Stimulated activated effector memory CD8-positive, alpha-beta T cell treated with anti-CD3 and anti-CD28 coated beads, Interleukin-12 subunit alpha, Interleukin-12 subunit beta, amount 100 ng/mL, for 72 hours (primary cell): Measurements from ENCODE around the gene HIPK4.

Experiments used
- ATAC-seq: fragments of 150-1000 bp; cut with Tn5 transposase; 2 replicates; pipeline ENCODE4 v1.10.0; 2021
- DNase-seq, 2 donors: peaks; one replicate each; pipeline ENCODE4 v3.0.0; 2021 to 2022; ENCODE audit warnings: low spot score in 2 of 2
- H3K27ac Mint-ChIP-seq: one replicate; pipeline ENCODE4 v1.8.0; 2022; ENCODE audit warnings: mild to moderate bottlenecking, mixed read lengths
- H3K36me3 Mint-ChIP-seq: one replicate; pipeline ENCODE4 v1.8.0; 2022; ENCODE audit warnings: mild to moderate bottlenecking, mixed read lengths
- H3K4me1 Mint-ChIP-seq: one replicate; pipeline ENCODE4 v1.8.0; 2022; ENCODE audit warnings: mixed read lengths
- H3K4me3 Mint-ChIP-seq: one replicate; pipeline ENCODE4 v1.8.0; 2022; ENCODE audit warnings: mild to moderate bottlenecking, mixed read lengths
- H3K9me3 Mint-ChIP-seq: one replicate; pipeline ENCODE4 v1.8.0; 2022; ENCODE audit warnings: mixed read lengths

HIPK4 gene

DNA sequence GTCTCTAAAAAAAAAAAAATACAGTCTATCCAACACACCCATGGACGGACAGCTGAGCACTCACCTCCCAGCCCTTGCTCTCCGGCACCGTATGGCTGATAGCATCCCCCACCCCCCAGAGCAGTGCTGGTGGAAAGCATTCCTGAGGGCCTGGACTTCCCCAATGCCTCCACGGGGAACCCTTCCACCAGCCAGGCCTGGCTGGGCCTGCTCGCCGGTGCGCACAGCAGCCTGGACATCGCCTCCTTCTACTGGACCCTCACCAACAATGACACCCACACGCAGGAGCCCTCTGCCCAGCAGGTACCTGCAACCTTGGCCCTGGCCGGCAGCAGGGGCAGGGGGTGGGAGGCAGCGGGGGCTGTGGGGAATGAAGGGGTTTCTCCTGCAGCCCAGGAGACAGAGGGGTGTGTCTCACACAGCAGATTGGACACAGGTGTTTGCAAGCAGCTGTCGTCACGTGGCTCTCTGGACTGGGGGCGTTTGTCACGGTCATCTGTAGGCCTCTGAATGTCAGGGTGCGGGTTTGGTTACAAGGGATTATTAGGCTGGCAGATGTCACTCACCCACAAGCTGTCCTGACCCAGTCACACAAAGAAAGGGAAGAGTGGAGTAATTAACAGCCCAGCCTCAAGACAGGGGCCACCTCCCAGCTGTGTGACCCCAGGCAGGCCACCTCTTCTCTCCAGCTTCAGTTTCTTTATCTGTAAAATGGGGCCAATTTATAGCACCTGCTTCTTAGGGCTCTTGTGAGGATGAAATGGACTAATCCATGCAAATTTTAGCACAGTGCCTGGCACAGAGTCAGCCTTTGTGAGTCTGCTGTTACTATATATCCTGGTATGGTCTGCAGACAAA is 22.2 kb downstream of the HIPK4 start:
- Mint-ChIP-seq H3K4me1 (peaks cover 17% of the 10 kb centered on the region), H3K4me3 (no peak overlapping the region), H3K9me3 (no peaks in the 10 kb centered on the region), H3K27ac (no peak overlapping the region), H3K36me3 (peaks cover 23% of the 10 kb centered on the region)
- DNase-seq = no peak
- ATAC-seq = no peak

DNA sequence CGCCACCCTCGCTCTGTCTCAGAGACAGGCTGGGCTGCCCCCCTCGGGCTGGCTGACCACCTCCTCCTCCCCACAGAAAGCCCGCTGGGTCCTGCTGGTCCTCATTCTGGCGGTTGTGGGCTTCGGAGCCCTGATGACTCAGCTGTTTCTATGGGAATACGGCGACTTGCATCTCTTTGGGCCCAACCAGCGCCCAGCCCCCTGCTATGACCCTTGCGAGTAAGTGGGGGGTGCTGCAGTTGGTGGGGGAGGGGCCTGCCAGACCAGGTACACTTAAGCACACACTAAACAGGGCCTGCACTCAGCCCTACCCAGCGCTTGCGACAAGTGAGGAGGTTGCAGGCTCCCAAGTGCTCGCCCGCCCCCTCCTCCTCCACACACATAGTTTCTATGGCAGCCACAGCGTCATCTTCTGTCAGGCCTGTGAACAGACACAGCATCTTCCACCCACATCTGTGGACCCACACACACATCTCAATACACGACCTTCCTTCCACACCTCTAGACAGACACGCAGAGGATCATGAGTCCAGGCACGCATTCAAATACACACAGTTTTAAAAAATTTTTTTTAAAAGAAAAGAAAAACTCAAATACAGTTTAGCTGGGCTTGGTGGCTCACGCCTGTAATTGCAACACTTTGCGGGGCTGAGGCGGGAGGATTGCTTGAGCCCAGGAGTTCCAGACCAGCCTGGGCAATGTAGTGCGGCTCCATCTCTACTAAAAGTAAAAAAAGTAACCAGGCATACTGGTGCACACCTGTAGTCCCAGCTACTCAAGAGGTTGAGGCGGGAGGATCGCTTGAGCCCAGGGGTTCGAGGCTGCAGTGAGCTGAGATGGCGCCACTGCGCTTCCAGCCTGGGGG is 23.1 kb downstream of the HIPK4 start:
- Mint-ChIP-seq H3K27ac (no peak overlapping the region), H3K9me3 (no peaks in the 10 kb centered on the region), H3K4me3 (no peak overlapping the region), H3K36me3 (peaks cover 14% of the 10 kb centered on the region), H3K4me1 (peaks cover 18% of the 10 kb centered on the region)
- ATAC-seq = no peak
- DNase-seq = no peak

DNA sequence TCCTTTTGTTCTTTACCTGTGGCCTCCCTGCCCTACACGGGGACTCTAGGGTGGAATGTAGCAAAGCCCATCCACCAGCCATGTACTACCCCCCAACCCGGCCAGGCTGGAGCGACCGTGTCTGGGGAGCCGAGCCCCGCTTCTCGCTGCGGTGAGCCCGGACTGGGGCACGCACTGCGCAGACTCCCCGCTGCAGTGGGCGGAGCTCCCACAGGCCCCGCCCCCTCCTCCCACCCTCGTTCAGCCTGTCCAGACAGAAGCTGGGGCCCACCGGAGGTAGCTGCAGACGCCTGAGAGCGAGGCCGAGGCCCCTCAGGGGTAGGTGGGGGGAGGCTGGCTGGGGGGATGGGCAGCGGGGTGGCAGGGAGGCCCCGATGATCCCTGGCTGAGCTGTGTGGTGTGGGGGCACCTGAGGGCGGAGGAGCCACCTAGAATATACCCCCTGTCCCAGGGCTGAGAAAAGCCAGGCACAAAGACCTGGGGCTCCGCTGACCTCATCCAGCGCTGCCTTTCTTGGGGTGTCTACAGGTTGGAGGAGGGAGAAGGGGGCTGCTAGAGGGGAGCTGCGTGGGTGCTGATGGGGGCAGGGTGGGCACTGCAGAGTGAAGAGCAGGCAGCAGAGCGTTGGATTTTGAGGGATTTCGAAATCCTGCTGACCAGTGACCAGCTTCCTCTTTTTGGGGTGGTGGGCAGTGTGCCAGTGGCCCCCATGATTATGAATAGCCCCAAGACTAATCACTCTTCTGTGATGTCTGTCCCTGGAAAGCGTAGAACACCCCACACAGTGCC is 24.2 kb downstream of the HIPK4 start:
- Mint-ChIP-seq H3K9me3 (no peaks in the 10 kb centered on the region), H3K4me1 (peaks cover 18% of the 10 kb centered on the region), H3K36me3 (peaks cover 13% of the 10 kb centered on the region), H3K27ac (no peak overlapping the region), H3K4me3 (peak overlapping the region; percentile 60)
- peak; percentile 72 for ATAC-seq
- peak; percentile 28 to 66 for DNase-seq

DNA sequence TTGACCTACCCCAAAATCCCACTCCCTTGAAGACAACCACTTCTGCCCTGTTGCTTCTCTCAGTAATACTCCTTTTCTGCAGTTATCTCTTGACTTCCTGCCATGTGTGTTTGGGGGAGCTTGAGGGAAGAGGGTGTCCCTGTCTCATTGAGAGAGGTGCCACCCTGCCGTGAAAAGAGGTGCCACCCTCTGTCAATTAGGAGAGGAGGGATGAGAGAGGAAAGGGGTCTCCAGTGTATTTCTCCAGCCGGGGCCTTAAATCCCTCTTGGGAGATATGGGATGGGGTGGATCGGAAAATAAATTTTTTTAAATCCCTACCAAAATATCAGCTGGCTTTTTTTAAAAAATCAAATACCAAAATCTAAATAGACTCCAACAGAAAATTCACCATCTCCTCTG is 25.0 kb downstream of the HIPK4 start:
- ATAC-seq = no peak
- Mint-ChIP-seq H3K4me1 (peaks cover 18% of the 10 kb centered on the region), H3K4me3 (peak overlapping the region; percentile 60), H3K9me3 (no peaks in the 10 kb centered on the region), H3K27ac (no peak overlapping the region), H3K36me3 (peaks cover 13% of the 10 kb centered on the region)
- DNase-seq = no peak

DNA sequence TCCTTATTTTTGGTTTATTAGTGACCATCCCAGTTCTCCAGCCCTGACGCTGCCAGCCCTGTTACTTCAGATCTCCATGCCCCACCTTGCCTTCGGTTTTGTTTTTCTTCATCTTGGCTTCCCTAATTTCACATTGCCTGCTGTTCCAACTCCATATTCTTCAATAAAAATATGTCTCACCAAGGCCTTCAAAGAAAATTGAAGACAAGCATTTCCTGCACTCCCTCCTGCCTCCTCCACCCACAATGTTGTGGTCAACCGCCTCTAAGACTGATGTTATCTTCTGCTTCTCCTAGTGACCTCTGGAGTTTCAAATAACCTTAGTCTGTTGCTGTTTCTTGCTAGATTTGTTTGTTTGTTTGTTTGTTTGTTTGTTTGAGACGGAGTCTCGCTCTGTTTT is 26.9 kb downstream of the HIPK4 start:
- H3K4me3 Mint-ChIP-seq = no peak overlapping the region
- no peaks in the 10 kb centered on the region for H3K9me3 Mint-ChIP-seq
- H3K27ac Mint-ChIP-seq = no peak overlapping the region
- no peak for ATAC-seq
- no peak for DNase-seq
- H3K4me1 Mint-ChIP-seq = peaks cover 18% of the 10 kb centered on the region
- H3K36me3 Mint-ChIP-seq = peaks cover 13% of the 10 kb centered on the region

DNA sequence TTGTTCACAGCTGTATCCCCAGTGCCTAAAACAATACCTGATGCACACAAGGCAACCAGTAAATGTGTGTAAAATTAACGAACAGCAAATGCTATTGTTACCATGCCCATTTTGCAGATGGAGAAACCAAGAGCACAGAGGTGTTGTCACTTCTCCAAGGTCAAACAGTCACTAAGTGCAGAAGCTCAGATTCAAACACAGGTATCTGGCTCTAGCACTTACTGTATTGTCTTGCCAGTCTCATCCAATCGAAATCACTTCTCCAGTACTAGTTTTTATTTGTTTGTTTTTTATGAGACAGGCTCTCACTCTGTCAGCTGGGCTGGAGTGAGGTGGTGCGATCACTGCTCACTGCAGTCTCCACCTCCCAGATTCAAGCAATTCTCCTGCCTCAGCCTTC is 27.8 kb downstream of the HIPK4 start:
- Mint-ChIP-seq H3K36me3 (peaks cover 12% of the 10 kb centered on the region), H3K4me3 (no peak overlapping the region), H3K27ac (peak overlapping the region; percentile 48), H3K4me1 (peaks cover 18% of the 10 kb centered on the region), H3K9me3 (no peaks in the 10 kb centered on the region)
- no peak for ATAC-seq
- DNase-seq = no peak

DNA sequence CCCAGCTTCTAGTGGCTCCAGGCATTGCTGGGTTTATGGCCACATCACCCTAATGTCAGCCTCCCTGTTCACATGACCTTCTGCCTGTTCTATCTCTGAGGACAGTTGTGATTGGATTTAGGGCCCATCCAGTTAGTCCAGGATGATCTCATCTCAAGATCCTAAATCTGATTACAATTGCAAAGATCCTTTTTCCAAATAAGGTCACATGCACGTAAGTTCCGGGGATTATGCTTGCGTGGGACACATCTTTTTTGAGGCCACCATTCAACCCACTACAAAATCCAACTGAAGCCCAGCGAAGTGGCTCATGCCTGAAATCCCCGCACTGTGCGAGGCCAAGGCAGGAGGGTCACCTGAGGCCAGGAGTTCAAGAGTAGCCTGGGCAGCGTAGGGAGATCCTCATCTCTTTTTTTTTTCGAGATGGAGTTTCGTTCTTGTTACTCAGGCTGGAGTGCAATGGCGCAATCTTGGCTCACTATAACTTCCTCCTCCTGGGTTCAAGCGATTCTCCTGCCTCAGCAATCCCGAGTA is 29.2 kb downstream of the HIPK4 start:
- Mint-ChIP-seq H3K4me3 (no peak overlapping the region), H3K27ac (no peak overlapping the region), H3K4me1 (peaks cover 29% of the 10 kb centered on the region), H3K36me3 (peaks cover 2% of the 10 kb centered on the region), H3K9me3 (no peaks in the 10 kb centered on the region)
- ATAC-seq = no peak
- DNase-seq = no peak

DNA sequence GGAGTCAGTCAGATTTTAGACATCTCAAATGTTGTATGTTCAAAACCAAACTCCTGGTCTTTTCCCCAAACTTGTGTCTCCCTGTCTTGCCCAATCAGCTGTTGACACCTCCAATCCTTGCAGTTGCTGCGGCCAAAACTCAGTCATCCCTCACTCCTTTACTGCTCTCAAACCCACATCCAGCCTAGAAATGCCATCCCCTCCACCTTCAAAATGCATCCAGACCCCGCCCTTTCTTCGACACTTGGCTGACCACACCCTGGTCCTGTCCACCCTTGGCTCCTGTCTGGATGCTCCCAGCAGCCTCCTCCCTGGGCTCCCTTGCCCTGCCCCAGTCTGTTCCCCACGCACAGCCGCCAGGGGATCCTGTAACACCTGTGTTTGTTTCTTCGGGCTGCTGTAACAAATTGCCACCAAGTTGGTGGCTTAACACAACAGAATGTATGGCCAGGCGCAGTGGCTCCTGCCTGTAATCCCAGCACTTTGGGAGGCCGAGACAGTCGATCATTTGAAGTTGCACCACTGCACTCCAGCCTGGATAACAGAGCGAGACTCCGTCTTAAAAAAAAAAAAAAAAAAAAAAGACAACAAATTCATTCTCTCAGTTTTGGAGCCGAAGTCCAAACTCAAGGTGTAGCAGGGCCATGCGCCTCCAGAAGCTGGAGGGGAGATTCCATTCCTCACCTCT is 29.8 kb downstream of the HIPK4 start:
- no peak overlapping the region for H3K4me3 Mint-ChIP-seq
- no peaks in the 10 kb centered on the region for H3K36me3 Mint-ChIP-seq
- ATAC-seq (no peak), DNase-seq (no peak)
- H3K4me1 Mint-ChIP-seq = peaks cover 26% of the 10 kb centered on the region
- no peak overlapping the region for H3K27ac Mint-ChIP-seq
- no peaks in the 10 kb centered on the region for H3K9me3 Mint-ChIP-seq

DNA sequence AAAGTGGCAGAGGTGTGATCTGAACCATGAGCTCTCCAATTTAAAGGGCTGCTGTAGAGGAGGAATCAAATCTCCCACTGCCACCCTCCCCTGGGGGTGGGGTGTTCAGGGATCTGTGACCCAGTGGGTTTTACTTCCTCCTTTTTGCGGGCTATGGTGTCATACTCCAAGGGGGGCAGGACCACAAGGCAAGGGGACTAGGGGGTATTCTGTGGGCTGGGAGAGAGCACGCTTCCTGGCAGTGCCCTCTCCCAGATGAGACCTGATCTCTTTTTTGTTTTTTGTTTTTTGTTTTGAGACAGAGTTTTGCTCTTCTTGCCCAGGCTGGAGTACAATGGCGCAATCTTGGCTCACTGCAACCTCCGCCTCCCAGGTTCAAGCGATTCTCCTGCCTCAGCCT is 31.2 kb downstream of the HIPK4 start:
- H3K4me1 Mint-ChIP-seq = peaks cover 21% of the 10 kb centered on the region
- H3K36me3 Mint-ChIP-seq = peaks cover 3% of the 10 kb centered on the region
- H3K27ac Mint-ChIP-seq = no peak overlapping the region
- H3K9me3 Mint-ChIP-seq = no peaks in the 10 kb centered on the region
- peak; percentile 31 for ATAC-seq
- no peak overlapping the region for H3K4me3 Mint-ChIP-seq
- no peak for DNase-seq

DNA sequence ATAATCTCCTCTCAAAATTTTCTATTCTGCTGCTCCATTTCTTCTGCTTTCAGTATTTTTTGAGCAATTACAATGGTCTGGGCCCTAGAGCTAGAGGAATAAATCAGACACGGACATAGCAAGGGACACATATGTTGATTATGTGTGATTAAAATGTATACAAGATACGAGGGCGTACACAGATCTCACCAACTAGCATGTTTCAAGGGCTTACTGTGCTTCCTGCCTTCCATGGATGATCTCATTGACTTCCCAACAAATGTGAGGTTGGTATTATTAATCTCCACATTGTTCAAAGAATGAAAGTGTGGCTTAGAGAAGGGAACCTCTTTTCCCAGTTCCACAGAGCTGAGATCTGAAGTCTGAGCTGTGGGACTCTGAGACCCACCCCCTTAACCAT is 32.3 kb downstream of the HIPK4 start:
- Mint-ChIP-seq H3K27ac (no peak overlapping the region), H3K4me1 (peaks cover 12% of the 10 kb centered on the region), H3K9me3 (no peaks in the 10 kb centered on the region), H3K4me3 (no peak overlapping the region), H3K36me3 (peaks cover 5% of the 10 kb centered on the region)
- DNase-seq (no peak), ATAC-seq (no peak)

DNA sequence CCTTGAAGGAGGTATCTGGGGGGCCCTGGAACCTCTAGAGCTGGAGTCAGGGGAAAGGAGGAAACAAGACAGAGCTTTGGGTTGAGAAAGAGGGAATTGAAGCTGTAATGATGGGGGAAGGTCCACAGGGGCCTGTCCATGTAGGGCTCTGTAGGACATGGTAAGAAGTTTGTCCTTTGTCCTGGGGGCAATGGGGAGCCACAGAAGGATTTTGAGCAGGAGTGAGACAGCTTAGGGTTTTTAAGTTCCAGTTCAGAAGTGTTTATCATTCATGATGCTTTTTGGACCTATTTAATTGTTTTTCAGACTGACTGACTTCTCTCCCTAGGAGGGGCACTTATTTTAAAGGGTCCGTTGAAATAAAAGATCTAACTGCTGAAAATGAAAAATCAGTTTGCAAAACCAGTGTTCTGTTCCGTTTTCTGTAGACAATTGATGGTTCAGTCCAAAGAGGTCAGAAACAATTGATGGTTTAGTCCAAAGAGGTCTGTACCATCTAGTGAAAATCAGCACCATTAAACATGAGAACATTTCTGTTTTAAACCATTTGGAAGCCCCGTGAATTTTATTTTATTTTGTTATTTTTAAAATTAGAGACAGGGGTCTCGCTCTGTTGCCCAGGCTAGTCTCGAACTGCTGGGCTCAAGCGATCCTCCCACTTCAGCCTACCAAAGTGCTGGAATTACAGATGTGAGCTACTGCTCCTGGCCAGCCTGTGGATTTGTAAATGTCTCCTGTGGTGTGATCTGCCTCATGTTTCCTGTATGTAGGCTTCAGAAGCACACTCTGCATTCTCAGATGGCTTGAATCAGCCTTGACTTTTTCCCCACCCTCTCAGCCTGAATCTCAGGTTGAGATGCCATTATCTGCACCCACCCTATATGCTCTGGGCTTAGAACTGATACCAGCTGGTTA is 33.0 kb downstream of the HIPK4 start:
- Mint-ChIP-seq H3K4me3 (no peak overlapping the region), H3K27ac (peak overlapping the region; percentile 39), H3K9me3 (no peaks in the 10 kb centered on the region), H3K36me3 (peaks cover 5% of the 10 kb centered on the region), H3K4me1 (peaks cover 12% of the 10 kb centered on the region)
- DNase-seq (no peak), ATAC-seq (no peak)

DNA sequence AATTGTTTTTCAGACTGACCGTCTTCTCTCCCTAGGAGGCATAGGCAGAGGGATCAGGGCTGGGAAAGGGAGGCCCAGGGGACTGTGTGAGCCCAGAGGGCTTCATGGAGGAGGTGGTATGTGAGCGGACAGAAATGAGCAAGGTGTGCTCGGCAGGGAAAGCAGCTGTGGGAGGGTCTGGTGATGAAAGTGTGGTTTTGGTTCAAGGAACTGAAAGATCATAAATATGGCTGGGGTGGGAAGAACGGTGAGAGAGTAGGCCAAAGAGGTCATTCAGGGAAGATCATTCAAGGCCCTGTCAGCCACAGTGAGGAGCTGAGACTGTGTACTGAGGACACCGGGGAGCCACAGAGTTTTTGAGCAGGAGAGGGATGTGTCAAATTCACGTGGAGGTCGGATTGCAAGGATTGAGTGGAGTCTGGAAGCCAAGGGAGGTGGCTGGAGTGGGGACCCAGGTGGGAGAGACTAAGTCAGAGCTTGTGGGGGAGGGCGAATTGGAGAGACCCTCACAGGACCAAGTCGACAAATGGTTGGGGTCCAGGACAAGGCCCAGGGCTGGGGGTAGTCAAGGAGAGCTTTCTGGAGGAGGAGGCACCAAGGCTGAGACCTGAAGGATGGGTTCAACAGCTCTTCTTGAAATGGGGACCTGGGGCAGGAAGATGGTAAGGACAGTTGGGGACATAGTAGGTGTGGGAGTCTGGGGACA is 33.9 kb downstream of the HIPK4 start:
- Mint-ChIP-seq H3K36me3 (peaks cover 5% of the 10 kb centered on the region), H3K9me3 (no peaks in the 10 kb centered on the region), H3K27ac (peak overlapping the region; percentile 39), H3K4me3 (no peak overlapping the region), H3K4me1 (peaks cover 12% of the 10 kb centered on the region)
- no peak for ATAC-seq
- DNase-seq = no peak

DNA sequence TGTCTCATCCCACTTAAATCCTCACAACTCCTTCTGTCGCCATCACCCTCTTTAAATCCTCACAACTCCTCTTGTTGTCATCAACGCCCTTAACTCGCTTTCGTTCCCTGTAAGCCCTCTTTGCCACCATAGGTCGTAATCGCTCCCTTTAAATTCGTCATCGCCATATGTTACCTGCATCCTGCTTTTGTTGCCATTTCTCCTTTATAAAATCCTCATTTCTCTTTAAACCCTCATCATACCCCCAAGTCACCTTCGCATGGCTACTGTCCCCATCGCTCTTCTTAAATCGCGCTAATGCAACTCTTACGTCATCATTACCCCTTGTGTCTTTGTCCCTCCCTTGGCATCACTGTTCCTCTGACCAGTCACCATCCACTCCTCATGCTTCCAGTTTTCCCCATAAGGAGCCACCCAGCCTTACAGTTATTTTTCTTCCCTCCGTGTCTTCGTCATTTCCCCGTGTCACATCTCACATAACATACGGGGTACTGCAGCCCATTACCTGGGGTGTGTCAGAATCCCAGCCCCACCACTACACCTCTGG is 40.9 kb downstream of the HIPK4 start:
- H3K4me3 Mint-ChIP-seq = peak overlapping the region; percentile 78
- DNase-seq (peak in 1 of 2 donors; percentile 50), ATAC-seq (no peak)
- H3K36me3 Mint-ChIP-seq = peaks cover 20% of the 10 kb centered on the region
- H3K27ac Mint-ChIP-seq = peak overlapping the region; percentile 77
- H3K4me1 Mint-ChIP-seq = peaks cover 37% of the 10 kb centered on the region
- no peaks in the 10 kb centered on the region for H3K9me3 Mint-ChIP-seq
